B cell (primary cell): Measurements from ENCODE around the gene AEBP1.

Experiments
- EZH2 ChIP-seq: IDR thresholded peaks from 2 replicates; pipeline ENCODE4 v1.6.1; 2012; ENCODE audit warnings: borderline replicate concordance, low read depth, mild to moderate bottlenecking, moderate library complexity, low read length; ENCODE audit not compliant: insufficient read depth, poor library complexity, severe bottlenecking
- TF ChIP-seq, protein P1 (sequence below): fragments of 200-600 bp; IDR thresholded peaks from one replicate; pipeline ENCODE4 v1.8.0; 2022; ENCODE audit warnings: antibody characterized with exemption, mild to moderate bottlenecking

DNA sequence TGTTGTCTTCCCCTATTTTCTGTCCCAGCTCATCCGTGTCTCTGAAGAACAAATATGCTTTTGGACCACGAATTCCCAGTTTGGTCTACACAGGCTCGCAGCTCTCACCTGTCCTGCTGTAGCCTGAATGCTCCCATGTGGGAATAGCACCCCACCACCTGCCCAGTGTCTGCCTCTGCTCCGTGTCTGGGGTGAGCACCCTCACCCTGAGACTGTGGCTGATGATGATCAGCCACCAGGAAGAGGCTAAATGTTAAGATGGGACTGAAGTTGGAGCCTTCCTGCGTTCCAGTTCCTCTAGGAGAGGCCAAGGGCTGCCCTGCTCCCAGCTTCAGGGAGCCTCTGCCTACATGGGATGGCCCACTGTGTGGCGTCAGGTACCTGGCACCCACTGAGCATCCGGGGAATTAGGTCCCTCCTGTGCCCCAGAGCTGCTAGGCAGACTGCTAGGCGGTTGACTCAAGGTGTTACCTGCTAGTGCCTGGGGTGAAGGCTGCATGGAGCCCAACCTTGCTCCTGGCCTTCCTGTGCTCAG lies 42.4 kb upstream of the AEBP1 start:
- TF ChIP-seq, protein P1, sequence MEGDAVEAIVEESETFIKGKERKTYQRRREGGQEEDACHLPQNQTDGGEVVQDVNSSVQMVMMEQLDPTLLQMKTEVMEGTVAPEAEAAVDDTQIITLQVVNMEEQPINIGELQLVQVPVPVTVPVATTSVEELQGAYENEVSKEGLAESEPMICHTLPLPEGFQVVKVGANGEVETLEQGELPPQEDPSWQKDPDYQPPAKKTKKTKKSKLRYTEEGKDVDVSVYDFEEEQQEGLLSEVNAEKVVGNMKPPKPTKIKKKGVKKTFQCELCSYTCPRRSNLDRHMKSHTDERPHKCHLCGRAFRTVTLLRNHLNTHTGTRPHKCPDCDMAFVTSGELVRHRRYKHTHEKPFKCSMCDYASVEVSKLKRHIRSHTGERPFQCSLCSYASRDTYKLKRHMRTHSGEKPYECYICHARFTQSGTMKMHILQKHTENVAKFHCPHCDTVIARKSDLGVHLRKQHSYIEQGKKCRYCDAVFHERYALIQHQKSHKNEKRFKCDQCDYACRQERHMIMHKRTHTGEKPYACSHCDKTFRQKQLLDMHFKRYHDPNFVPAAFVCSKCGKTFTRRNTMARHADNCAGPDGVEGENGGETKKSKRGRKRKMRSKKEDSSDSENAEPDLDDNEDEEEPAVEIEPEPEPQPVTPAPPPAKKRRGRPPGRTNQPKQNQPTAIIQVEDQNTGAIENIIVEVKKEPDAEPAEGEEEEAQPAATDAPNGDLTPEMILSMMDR = no peak
- no peak for TF ChIP-seq EZH2
